Hematopoietic multipotent progenitor cell (in vitro differentiated cells): Measurements from ENCODE around the gene MRTFB. TPM values are rescaled to one million over a fixed set of nuclear protein-coding genes. Genes with fewer than 3 reads are reported as not detected.
A peak's percentile ranks its signal among the peaks of the same experiment; 100 is the strongest.

Experiments used
- DNase-seq, 3 donors: peaks; one replicate each; pipeline ENCODE4 v3.0.0-alpha.2; 2011 to 2015; ENCODE audit warnings: low read depth in 2 of 3, low spot score in 2 of 3
- small RNA-seq: library from RNA; depleted of rRNA; stranded (forward); fragments of <200 nt; gene quantifications from one replicate; pipeline ENCODE3, GENCODE V24; 2012
- total RNA-seq: library from RNA; depleted of rRNA; stranded (reverse); fragments of >200 nt; gene quantifications from one replicate; pipeline ENCODE4 v1.2.3, GENCODE V29; 2012

Gene MRTFB
- total RNA-seq, 1 donor, result 11.6 TPM

DNA sequence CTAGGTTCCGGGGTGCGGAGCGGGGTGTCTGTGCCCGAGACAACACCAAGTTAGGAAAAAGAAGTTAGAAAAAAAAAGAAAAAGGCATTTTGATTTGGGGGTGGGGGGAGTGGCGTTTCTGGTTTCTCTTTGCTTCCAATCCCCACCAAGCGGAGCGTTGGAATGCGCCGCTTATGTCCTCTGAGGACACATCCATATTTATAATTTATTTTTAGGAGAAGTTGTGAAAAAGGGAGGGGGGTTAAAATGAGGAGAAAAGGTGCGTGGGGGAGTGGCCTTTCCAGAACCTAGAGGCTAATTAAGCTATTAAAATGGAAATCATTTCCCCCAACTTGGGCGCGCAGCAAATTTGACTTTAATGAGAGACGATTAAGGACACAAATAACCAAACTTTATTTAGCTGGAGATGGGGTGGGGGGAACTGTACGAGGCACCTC, 232.1 kb downstream of the MRTFB start:
- no peak for DNase-seq

DNA sequence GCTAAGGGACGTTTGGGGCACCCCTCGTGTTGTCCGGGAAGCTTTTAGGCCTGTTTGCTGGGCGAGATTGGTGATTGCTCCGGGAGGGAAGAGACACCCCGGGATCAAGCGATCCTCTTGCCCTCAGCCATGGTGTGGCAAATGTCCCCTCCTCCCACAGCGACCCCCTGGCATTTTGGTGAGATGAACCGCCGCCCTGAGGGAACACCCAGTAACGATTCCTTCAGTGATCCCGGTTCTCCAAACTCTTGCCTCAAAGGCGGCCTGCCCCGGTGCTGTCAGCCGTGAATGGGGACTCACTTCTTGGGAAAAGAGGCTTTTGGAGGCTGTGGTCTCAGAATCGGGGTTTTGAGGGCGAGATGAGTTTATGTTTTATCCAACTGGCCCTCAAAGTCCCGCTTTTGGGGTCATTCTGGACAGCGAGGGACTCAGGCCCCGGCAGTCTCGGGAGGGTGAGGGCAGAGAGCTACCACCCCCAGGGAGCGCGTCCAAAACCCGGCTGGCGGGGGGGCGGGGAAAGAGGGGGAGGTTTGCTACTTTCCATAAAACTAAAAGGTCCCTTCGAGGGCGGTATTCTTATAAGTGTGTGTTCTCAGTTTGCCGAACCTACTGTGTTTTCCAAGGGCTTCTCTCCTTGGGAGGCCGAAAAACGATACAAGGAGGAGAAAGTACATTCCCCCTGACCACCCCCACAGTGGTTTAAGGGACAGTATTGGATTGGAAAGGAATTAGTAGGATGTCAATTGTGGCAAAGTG, 232.7 kb downstream of the MRTFB start:
- DNase-seq, result no peak

DNA sequence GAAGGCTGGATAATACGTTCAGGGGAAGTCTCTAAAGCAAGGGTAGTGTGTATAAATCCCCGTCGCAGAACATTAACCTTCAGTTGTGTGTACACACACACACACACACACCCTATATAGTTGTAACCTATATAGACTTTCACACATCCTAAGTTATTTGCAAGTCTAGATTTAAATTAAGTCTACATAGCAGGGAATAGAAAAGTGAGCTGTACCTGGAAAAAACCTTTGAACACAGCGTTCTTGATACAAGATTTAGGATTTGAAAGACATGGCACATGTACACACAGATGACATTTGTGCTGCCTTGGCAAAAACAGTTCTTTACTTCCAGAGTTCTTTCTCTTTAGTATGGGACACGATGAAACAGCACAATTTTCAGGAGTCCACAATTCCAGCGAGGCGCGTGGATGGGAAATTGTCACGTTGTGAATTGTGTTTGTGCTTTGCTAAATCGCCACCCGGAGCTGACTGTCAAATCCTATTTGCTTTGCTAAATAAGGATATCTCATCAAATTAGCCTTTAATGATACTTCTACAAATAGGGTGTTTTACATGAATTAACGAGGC, 233.9 kb downstream of the MRTFB start:
- no peak for DNase-seq

DNA sequence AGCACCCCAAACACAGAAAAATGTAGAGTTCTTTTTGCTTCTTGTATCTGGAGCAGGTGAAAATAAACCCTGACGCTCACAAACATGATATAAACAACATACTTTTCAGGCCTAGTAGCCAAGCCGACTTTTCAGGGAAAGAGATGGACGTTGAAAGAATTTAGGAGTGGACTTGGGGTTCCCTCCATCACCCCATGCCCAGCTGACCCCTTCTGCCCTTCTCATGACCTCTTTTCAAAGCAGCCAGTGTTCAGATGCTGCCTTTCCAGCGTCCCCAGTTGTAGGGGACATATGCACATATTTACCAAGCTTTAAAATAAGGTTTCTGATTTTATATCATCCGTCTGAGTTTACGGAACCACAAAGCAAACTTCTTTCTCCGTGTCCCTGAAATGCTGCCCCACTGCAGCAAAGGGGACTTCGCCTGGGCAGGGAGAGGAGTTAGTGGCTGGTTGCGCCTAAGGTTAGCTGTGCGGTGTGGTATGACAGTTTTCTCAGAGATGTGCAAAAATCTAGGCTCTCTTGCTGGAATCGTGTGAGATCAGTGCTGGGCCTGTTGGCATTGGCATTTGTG, 235.5 kb downstream of the MRTFB start:
- no peak for DNase-seq

DNA sequence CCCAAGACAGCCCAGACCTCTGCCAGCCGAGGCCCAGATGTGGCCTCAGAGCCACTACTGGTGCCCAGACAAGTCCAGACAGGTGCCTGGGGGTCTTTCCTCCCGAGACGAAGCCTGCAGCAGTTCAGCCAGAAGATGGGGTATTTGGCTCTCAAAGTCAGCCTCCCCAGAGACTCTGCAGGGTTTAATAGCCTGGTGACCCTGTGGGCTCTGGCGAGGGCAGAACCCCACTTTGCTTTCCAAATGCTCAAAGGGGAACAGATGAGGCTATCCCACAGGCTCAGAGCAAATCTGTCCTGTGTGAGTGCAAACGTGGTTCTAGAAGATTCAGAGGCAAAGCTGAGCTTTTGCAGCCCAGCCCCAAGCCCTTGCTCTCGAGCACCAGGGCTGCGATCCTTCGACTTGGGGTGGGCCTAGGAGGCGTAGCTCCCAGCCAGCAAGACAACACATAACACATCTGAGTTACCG, 236.0 kb downstream of the MRTFB start:
- no peak for DNase-seq

DNA sequence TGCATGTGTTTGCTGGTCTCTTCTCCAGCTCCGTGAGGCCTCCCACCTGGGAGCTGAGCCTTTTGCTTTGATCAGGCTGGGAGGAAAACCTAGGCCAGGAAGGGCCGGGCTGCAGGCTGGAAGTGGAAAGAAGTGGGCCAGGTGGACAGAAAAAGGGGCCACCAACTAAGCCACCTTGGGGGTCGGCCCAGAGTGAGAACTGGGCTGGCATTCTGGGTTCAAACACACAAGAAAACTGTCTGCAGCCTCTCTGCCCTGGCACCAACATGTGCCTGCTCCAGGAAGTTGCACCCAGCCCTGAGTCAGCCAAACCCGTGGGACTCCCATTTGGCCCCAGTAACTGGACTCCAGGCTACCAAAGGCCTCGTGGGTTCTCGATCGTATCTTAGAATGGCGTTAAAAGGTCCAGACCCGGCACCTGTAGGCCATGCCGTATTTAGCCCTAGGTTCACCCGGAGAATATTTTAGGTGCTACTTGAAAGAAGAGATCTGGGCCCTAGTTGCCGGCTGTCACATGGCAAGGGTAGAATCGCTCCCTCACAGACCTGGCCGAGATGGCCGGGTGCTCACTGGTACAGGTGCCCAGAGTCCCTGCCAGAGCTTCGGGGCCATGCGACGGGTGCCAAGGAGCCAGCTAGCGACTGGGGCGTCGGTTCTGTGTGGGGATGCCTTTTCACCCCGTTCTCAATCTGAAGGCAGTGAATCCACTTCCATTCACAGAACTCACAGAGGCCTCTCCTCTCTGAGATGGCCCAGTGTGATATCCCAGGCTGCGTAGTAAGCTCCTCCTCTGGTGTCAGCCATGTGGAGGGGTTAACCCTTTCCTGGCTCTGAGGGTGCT, 236.6 kb downstream of the MRTFB start:
- DNase-seq, result no peak

DNA sequence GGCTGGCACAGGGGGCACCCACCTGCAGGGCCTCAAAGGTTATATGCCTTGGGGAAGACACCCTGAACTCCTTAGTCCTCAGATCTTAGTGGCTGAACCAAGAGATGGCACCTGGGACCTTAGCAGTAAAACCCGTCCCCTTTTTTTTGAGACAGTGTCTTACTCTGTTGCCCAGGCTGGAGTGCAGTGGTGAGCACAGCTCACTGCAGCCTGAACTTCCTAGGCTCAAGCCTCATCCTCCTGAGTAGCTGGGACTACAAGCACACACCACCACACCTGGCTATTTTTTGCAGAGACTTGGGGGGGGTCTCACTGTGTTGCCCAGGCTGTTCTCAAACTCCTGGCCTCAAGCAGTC, 237.2 kb downstream of the MRTFB start:
- DNase-seq, result no peak

DNA sequence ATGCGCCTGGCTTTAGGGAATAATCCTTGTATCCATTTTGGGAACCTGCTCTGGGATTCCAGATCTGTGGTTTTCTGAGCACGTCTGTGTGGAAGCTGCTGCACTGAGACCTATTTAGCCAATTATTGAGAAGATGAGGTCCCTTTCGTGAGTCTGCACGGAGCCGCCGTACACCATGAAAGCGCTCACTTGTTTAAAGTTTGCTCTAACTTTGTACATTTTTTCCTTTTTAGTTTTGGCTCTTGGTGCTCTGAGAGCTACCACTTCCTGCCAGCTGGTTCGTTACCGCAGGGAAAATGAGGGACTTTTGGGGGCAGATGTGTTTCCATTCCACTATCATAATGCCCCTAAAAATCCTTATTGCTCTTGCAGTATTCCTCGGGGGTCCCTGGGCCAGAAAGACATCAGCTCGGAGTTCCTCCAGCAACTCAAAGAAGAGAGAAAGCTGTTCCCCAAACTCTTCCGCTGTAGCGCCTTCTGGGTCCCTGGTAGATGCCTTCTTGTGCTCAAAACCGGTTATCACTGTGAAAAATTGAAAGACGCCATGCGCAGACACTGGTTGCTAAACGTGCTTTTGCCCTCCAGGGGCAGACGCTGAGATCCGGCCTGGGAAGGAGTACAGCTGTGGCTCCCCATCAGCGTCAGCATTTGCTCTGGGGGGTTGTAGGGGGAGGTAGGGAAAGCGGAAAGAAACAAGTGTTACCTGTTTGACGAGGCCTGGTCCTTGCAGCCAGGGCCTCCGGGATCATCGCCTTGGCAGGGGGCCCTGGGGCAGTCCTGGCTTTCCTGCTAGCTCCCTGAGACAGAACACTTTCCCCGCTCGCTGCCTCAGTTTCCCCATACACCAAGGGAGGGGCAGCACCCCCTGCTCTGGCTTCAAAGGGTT, 238.1 kb downstream of the MRTFB start:
- DNase-seq, result peak in 1 of 3 donors; percentile 45

DNA sequence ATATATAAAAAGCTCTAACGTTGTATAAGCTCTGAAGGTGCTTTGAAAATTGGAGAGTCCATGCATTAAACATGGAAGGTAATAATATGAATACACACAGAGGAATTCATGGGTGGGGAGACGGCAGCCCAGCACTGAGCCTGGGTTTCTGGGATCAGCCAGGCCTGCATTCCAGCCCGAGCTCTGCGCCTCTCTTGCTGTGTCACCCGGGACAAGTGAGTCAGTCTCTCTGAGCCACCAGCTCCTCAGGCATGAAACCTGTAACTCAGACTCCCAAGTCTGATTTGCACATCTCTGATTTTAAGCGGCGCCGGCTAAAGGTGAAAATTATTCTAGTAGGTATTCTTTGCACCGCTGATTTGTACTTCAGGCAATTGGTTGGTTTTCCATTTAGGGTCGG, 238.8 kb downstream of the MRTFB start:
- DNase-seq, result no peak

DNA sequence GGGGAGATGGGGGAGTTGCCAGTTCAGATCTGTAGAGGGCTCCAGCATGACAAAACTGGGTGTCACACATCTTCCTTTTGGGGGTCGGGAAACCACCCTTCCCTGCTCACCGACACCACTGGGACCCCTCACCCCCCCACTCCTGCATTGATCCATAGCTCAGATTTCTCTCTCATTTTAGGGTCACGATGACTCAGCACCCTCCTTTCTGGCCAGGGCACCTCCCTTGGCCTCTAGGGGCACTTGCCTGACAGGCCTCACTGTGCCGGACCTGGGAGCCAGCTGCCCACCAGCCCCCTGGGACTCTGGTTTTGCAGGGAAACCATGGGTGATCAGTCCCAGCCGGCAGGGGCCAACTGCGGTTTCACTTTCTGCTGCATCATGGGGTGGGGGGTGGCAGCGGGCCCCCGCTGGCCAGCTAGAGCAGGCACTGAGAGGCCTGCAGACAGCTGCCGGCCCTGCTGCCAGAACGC, 239.4 kb downstream of the MRTFB start:
- DNase-seq, result peak in 1 of 3 donors; percentile 52

DNA sequence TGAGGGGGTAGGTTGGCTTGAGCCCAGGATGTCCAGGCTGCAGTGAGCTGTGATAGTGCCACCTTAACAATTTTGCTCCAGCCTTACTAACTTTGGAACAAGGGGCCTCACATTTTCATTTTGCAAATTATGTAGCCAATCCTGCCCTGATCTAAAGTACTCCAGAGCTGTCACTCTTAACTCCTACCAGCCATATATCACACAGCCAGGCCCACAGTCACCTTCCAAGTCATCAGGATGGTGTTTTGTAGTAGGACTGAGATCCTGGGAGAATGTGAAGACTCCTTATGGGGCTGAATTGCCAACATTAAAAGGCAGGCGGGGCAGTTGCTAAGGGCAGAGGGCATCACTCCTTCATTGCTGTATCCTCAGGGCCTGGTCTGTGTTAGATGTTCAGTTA, 243.0 kb downstream of the MRTFB start:
- DNase-seq, result no peak

DNA sequence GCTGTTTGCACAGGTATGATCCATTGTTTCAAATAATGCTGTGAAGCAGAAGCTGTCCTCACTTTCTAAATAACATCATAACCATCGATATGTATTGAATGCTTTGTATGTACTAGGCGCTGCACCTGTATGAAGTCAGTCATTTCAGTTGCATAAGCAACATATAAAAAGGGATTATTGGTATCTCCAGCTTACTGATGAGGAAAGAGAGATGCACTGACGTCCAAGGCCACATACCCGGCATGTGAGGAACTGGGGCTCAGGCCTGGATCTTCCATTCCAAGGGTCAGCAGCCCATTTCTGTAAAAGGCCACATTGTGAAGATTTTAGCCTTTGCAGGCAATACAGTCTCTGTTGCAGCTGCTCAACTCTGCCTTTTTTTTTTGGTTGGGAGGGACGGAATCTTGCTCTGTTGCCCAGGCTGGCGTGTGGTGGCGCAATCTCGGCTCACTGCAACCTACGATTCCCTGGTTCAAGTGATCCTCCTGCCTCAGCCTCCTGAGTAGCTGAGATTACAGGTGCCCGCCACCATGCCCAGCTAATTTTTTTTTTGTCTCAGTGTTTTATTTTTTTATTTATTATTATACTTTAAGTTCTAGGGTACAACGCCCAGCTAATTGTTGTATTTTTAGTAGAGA, 244.7 kb downstream of the MRTFB start:
- no peak for DNase-seq

Small RNA genes lying within 50 kb of the gene (small RNA-seq; reads per million reads assigned to genes)
- not detected for gene MIR193B
- gene MIR365A, result not detected
- gene RF00019, result not detected

Other genes starting within 250 kb of the MRTFB start
- 5.9 TPM for gene ERCC4, start 151.2 kb upstream of the MRTFB start, total RNA-seq